Ramos (cell line): ENCODE data around the gene MANF.

Experiments used
- in situ Hi-C: fragments of 300-500 bp; cut with MboI; formaldehyde crosslinking; loops from one replicate; pipeline ENCODE4 v1.14.3; 2022; ENCODE audit warnings: low sequenced_read_pairs; ENCODE audit not compliant: unreplicated experiment

MANF gene

GRCh38 chr3:51371943-51372557, 13.0 kb upstream of the MANF start:
- in situ Hi-C loops = no loop called here

- in situ Hi-C loops = no loop called here
Measured at GRCh38 chr3:51373658-51374421, 11.3 kb upstream of the MANF start.

- in situ Hi-C loops = no loop called here
Measured at GRCh38 chr3:51374456-51374855, 10.6 kb upstream of the MANF start.

DNA sequence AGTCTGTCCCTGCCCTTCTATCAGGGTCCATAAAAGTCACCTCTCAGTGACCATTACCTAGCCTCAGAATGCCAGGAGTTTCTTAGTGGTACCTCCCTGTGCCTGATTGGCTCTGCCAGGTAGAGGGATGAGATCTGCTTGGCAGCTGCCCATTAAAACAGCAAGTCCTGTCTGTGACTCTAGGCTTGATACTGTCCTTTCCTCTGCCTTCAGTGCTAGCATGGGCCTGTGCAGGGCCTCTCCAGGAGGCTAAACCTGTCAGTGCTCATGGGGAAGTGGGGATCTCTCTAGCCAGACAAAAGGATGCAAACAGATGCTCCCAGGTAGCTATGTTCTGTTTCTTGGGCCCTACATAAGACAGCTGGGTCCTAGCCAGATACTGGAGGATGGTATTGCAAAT, 10.0 kb upstream of the MANF start:
- in situ Hi-C loops = loop anchor here (5.0 kb wide), 1 partner anchor 758 kb away; the partner anchor contains the start of gene MAPKAPK3

GRCh38 chr3:51375571-51375970, 9.5 kb upstream of the MANF start:
- in situ Hi-C loops = loop anchor here (5.0 kb wide), 1 partner anchor 758 kb away; the partner anchor contains the start of gene MAPKAPK3

- in situ Hi-C loops = loop anchor here (5.0 kb wide), 1 partner anchor 761 kb away; the partner anchor contains the start of gene MAPKAPK3
Measured at GRCh38 chr3:51378065-51378464, 7.0 kb upstream of the MANF start.

DNA sequence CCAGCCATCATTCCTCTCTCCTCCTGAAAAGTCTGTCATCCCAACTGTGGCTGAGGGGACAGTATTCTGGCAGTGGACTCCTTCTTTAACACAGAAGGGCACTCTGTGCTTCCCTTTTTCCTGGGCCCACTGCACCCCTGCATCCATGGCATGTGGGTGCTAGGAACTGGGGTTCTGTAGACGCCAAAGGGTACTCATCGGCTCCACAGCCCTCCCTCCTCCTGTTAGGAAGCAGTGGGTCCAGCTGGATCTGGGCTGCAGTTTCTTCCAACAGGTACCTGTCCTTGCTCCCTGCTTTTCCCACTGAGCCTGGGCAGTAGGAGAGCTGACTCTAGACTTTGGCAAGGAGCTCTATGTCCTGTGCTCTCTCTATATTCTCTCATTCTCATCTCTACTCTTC, 6.4 kb upstream of the MANF start:
- in situ Hi-C loops = loop anchor here (5.0 kb wide), 1 partner anchor 761 kb away; the partner anchor contains the start of gene MAPKAPK3

GRCh38 chr3:51379301-51379700, 5.8 kb upstream of the MANF start:
- in situ Hi-C loops = loop anchor here (5.0 kb wide), 1 partner anchor 762 kb away; the partner anchor contains the start of gene MAPKAPK3

DNA sequence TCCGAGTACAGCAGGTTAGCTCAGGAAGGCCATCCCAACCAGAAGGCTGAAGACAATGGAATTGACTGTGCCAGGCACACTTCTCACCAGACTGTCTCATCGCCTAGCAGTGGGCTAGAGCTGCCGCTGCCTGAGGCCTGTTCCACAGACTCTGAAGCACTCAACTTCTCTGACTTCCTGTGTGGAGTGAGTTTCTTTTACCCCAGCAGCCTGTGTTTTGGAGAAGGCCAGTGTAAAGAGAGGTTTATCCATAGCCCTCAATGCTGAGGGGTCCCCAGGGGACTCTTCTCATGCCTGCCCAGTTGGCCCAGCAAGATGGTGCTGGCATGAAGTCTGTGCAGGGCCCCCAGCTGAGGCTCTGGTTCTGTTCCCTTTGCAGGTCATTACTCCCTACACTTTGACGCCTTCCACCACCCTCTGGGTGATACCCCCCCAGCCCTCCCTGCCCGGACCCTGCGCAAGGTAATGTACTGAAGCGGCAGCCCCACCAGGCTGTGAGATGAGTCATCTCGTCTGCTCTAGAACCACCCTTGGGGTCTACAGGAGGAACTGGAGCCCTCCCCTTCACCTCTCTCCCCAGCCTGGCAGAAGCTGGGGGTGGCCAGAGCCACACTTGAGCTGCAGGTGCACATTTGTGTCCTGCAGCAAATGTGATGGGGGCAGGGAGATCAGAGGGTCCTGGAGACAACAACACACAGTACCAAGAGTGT, 5.2 kb upstream of the MANF start:
- in situ Hi-C loops = loop anchor here (5.0 to 10.0 kb wide), 2 partner anchors 285 to 763 kb away; partner anchors contain the start of gene MAPKAPK3

GRCh38 chr3:51380601-51381332, 4.3 kb upstream of the MANF start:
- in situ Hi-C loops = loop anchor here (10.0 kb wide), 1 partner anchor 284 kb away; no protein-coding TSS in a partner anchor

DNA sequence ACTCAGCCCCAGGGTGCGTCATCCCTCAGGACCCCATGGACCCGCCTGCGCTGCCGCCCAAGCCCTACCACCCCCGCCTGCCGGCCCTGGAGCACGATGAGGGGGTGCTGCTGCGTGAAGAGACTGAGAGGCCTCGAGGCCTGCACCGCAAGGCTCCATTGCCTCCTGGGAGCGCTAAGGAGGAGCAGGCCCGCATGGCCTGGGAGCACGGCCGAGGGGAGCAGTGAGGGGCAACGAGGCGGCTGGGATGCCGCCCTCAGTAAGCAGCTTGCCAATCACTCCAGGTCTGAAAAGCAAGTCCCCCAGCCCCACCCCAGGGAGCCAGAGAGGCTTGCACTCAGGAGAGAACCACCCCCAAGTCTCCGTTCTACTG, 3.8 kb upstream of the MANF start:
- in situ Hi-C loops = loop anchor here (10.0 kb wide), 1 partner anchor 283 kb away; no protein-coding TSS in a partner anchor

GRCh38 chr3:51382076-51382745, 2.9 kb upstream of the MANF start:
- in situ Hi-C loops = loop anchor here (10.0 kb wide), 1 partner anchor 283 kb away; no protein-coding TSS in a partner anchor

- in situ Hi-C loops = loop anchor here (10.0 kb wide), 1 partner anchor 282 kb away; no protein-coding TSS in a partner anchor
Measured at GRCh38 chr3:51382947-51383578, 2.0 kb upstream of the MANF start.

- in situ Hi-C loops = loop anchor here (10.0 kb wide), 1 partner anchor 281 kb away; no protein-coding TSS in a partner anchor
Measured at GRCh38 chr3:51384055-51384725, 901 bp upstream of the MANF start.

DNA sequence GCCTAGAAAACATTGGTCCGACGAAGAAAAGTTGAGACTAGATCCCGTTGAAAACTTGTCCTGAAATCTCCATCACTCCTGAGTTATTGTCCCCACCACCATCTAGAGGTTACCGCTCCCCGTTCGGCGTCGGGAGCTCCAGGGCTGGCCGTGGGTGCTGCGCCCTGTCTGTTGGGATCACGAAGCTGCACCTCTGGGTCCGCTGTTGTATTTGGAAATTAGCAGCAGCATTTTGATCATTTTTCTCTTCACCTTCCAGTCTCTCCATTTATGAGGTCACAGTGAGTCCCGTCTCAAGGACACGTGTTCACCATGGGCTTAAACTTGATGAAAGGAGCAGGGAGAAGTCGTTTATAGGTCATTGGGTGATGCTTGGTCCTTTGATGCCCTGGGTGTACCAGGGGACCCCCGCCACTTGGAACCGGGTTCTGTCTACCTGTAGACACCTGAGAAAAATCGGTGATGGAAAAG, 565 bp downstream of the MANF start:
- in situ Hi-C loops = loop anchor here (10.0 kb wide), 1 partner anchor 279 kb away; no protein-coding TSS in a partner anchor

- in situ Hi-C loops = loop anchor here (10.0 kb wide), 1 partner anchor 278 kb away; no protein-coding TSS in a partner anchor
Measured at GRCh38 chr3:51386159-51386851, 1.2 kb downstream of the MANF start.

GRCh38 chr3:51386852-51387229, 1.8 kb downstream of the MANF start:
- in situ Hi-C loops = loop anchor here (10.0 kb wide), 1 partner anchor 278 kb away; no protein-coding TSS in a partner anchor
